ENCODE measurements around the gene GLT1D1. TPM values are rescaled to one million over a fixed set of nuclear protein-coding genes. Genes with fewer than 3 reads are reported as not detected.

The GLT1D1 gene
- total RNA-seq, 1 experiment from 2014 or later = not detected

DNA sequence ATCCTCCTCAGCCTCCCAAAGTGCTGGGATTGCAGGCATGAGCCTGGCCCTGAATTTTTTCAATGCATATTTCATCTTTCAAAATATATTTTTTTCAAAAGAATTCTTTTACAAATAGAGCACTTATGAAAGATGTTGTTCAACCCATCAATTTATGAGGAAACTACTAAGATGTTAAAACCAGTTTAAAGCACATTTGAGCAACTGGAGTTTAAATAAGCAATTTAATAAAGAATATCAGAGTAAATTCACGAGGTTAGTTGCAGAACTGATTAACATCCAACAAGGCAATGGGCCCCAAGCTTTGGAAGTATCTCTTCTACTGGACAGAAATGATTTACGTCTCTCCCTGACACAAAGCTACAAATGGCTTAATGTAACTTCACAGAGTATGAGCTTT is 23.3 kb downstream of the GLT1D1 start (continued):
- no peak for TF ChIP-seq YY1 (IDR thresholded peaks at IDR 0.05; ENCODE audit: extremely low read depth, insufficient replicate concordance, low read depth, low read length)
- no peak for TF ChIP-seq SIN3A (IDR thresholded peaks at IDR 0.05; ENCODE audit: low read depth)
- TF ChIP-seq, protein P1, sequence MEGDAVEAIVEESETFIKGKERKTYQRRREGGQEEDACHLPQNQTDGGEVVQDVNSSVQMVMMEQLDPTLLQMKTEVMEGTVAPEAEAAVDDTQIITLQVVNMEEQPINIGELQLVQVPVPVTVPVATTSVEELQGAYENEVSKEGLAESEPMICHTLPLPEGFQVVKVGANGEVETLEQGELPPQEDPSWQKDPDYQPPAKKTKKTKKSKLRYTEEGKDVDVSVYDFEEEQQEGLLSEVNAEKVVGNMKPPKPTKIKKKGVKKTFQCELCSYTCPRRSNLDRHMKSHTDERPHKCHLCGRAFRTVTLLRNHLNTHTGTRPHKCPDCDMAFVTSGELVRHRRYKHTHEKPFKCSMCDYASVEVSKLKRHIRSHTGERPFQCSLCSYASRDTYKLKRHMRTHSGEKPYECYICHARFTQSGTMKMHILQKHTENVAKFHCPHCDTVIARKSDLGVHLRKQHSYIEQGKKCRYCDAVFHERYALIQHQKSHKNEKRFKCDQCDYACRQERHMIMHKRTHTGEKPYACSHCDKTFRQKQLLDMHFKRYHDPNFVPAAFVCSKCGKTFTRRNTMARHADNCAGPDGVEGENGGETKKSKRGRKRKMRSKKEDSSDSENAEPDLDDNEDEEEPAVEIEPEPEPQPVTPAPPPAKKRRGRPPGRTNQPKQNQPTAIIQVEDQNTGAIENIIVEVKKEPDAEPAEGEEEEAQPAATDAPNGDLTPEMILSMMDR (IDR thresholded peaks at IDR 0.05 in 2 of 3, conservative IDR thresholded peaks at IDR 0.05 in 1 of 3; ENCODE audit: borderline replicate concordance in 1 of 3, insufficient read depth in 1 of 3, low read depth in 2 of 3, low read length in 2 of 3) = no peak

DNA sequence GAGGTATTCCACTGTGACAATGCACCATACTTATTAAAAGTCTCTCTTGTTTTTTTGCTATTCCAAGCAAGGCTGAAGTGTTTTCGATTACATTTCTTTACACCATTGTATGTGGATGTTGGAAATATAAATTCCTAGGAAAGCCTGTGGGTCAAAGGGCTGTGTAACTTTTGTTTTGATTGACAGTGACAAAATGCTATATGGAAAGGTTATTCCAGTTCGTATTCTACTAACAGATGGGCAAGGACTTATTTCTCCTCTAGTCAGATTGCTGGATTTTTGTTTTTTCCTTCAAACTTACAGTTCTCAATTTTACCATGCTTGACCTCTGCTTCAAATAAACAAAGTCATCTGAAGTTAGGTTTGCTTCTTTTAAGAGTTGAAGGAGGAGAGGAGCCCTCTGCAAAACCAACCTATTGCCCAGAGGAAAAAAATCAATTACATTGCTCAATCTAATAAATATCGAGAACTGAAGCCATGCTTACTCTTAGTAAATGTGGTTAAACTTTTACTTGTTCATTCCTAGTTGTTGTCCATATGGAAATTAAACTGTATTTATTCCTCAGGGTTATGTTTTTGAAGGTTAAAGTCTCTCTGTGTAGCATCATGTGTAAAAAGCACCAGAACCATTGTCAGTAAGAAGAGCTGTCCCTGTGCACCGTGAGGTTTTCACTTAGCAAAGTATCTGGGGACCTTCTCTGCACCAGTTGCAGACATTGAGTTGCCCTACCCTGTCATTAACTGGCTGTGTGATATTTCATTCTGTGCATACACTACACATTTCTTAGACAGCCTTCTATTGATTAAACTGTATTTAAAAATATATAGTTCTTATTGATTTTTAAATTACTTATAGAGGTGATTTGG is 26.9 kb downstream of the GLT1D1 start:
- ATAC-seq (no peak), DNase-seq (ENCODE audit: low read depth, low spot score) (no peak)
- H4K20me1 ChIP-seq (ENCODE audit: insufficient read depth) = no peaks in the 10 kb centered on the region; the same call in 1 of the 2 replicates
- no peaks in the 10 kb centered on the region; a peak in 1 of 4 replicates for H3K9me3 ChIP-seq (ENCODE audit: control insufficient read depth in 1 of 2, insufficient read depth in 1 of 2, low read depth in 1 of 2, low read length in 2 of 2)
- POLR2A ChIA-PET = no interaction called here
- RAD21 ChIA-PET (ENCODE audit: low non-redundant PET in 1 of 2, low total read pairs in 2 of 2, uncharacterized antibody in 2 of 2, unreplicated experiment in 2 of 2) = no interaction called here
- no peaks in the 10 kb centered on the region for H3K79me2 ChIP-seq (ENCODE audit: insufficient read depth, low read length)
- TF ChIP-seq, protein P1 (IDR thresholded peaks at IDR 0.05 in 2 of 3, conservative IDR thresholded peaks at IDR 0.05 in 1 of 3; ENCODE audit: borderline replicate concordance in 1 of 3, insufficient read depth in 1 of 3, low read depth in 2 of 3, low read length in 2 of 3) = no peak
- TF ChIP-seq FOSL1 (IDR thresholded peaks at IDR 0.05; ENCODE audit: low read depth) (no peak), EZH2phosphoT487 (IDR thresholded peaks at IDR 0.05; ENCODE audit: borderline replicate concordance) (no peak), EGR1 (IDR thresholded peaks at IDR 0.05; ENCODE audit: low read depth) (no peak), SRF (IDR thresholded peaks at IDR 0.05; ENCODE audit: low read depth) (no peak), SIN3A (IDR thresholded peaks at IDR 0.05; ENCODE audit: low read depth) (no peak), POLR2A (IDR thresholded peaks at IDR 0.05; ENCODE audit: borderline replicate concordance, extremely low read depth, insufficient read depth, insufficient read length) (no peak), YY1 (IDR thresholded peaks at IDR 0.05; ENCODE audit: extremely low read depth, insufficient replicate concordance, low read depth, low read length) (no peak), RAD21 (IDR thresholded peaks at IDR 0.05; ENCODE audit: low read depth) (no peak), TCF7L2 (IDR thresholded peaks at IDR 0.05; ENCODE audit: borderline replicate concordance, extremely low read depth, insufficient read depth, insufficient read length) (no peak), EZH2 (IDR thresholded peaks at IDR 0.05) (no peak), CBX3 (IDR thresholded peaks at IDR 0.05; ENCODE audit: low read depth) (no peak), SP1 (IDR thresholded peaks at IDR 0.05; ENCODE audit: low read depth) (no peak), POLR2AphosphoS5 (IDR thresholded peaks at IDR 0.05; ENCODE audit: low read depth, low read length) (no peak)
- TF ChIP-seq, protein P2, sequence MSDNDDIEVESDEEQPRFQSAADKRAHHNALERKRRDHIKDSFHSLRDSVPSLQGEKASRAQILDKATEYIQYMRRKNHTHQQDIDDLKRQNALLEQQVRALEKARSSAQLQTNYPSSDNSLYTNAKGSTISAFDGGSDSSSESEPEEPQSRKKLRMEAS (IDR thresholded peaks at IDR 0.05) = no peak
- TF ChIP-seq, protein P3, sequence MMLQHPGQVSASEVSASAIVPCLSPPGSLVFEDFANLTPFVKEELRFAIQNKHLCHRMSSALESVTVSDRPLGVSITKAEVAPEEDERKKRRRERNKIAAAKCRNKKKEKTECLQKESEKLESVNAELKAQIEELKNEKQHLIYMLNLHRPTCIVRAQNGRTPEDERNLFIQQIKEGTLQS (IDR thresholded peaks at IDR 0.05) = no peak
- TF ChIP-seq, protein P4, sequence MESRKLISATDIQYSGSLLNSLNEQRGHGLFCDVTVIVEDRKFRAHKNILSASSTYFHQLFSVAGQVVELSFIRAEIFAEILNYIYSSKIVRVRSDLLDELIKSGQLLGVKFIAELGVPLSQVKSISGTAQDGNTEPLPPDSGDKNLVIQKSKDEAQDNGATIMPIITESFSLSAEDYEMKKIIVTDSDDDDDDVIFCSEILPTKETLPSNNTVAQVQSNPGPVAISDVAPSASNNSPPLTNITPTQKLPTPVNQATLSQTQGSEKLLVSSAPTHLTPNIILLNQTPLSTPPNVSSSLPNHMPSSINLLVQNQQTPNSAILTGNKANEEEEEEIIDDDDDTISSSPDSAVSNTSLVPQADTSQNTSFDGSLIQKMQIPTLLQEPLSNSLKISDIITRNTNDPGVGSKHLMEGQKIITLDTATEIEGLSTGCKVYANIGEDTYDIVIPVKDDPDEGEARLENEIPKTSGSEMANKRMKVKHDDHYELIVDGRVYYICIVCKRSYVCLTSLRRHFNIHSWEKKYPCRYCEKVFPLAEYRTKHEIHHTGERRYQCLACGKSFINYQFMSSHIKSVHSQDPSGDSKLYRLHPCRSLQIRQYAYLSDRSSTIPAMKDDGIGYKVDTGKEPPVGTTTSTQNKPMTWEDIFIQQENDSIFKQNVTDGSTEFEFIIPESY (IDR thresholded peaks at IDR 0.05; ENCODE audit: extremely low read depth, insufficient replicate concordance, low read length) = no peak
- CTCF ChIA-PET = no interaction called here
- no TSS peak for BruUV-seq (replicated peaks)
- no peaks in the 10 kb centered on the region for H3K9me2 ChIP-seq (ENCODE audit: insufficient read depth)
- H3K27me3 ChIP-seq (ENCODE audit: insufficient read depth, low read length) = no peaks in the 10 kb centered on the region
- H3K9ac ChIP-seq (ENCODE audit: low read length) = no peak overlapping the region
- intact Hi-C loops (cut with micrococcal nuclease) = no loop called here
- no peaks in the 10 kb centered on the region for H3K4me1 ChIP-seq (ENCODE audit: control insufficient read depth in 1 of 2, insufficient read depth in 2 of 2, low read length in 2 of 2)
- H3K4me3 ChIP-seq (replicated peaks in 1 of 2; ENCODE audit: low read depth in 1 of 2, low read length in 2 of 2) = no peak overlapping the region
- H3K36me3 ChIP-seq (ENCODE audit: control insufficient read depth in 1 of 2, insufficient read depth in 2 of 2, low read length in 2 of 2) = no peaks in the 10 kb centered on the region
- no peak overlapping the region for H3K27ac ChIP-seq (ENCODE audit: low read depth, low read length)
- no peak overlapping the region for H3K4me2 ChIP-seq (ENCODE audit: low read length)
- H2AFZ ChIP-seq (ENCODE audit: low read depth, low read length, poor library complexity, severe bottlenecking) = no peak overlapping the region
